Activated CD4-positive, alpha-beta T cell treated with anti-CD3 and anti-CD28 coated beads, Interleukin-2, amount 50 U/mL, for 16 hours (primary cell): Measurements from ENCODE around the gene RAB7B.

Experiments
- DNase-seq: peaks from one replicate; pipeline ENCODE4 v3.0.0-alpha.2; 2020

The RAB7B gene

DNA sequence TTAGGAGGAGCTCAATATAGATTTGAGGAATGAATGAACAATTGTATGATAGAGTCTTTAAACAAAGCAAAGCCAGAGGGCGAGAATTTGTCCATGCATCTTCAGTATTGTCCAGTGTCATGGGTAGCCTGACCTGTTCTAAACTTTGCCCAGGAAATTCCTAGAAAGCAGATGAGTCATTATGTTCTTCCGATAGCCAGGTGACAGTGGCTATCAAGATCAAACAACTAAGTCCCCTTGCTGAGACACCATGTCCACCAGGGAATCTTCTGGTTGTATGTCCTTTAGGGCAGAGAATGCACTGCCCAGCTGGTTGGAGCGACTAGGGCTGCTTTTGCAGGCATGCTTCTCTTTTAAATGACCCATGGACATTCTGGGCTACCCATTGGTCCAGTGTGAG is 58.1 kb downstream of the RAB7B start:
- DNase-seq = no peak

DNA sequence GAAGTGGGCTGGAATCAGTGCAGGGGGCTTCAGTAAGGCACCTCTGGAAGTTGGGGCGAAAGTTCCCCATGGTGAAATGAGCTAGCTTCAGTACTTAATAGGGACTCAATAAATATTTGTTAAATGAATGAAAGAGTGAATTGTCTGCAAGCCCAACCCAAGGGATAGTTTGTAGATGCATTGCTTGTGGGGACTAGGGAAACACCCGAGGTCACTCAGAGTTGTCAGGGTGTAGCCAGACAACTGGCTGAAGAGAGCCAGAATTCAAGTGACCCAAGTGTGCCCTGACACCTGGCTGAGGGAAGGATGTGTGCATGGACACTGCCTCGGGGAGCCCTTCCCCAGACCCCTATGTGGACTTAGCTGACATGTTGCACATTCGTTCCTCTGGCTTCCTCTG is 58.7 kb downstream of the RAB7B start:
- no peak for DNase-seq

DNA sequence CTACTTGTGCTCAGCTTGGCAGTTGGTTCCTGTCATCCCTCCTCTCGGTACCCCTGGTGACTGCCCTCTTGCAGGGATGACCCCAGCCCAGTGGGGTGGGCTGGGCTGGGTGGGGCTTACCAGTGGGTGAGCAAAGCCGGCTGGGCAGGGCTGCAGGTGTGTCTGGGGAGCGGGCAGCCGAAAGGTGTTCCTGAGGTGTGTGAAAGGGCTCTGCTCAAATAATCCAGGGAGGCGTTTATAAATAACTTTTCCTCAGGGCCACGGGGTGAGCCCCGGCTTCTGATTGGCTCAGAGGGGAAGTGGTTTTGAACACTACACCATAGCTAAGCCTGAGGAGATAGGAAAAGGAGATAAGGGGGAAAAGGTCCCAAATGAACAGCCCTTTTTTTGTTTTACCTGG is 60.0 kb downstream of the RAB7B start, which contains the start of gene SLC26A9:
Gene SLC26A9, minus strand, starts transcription at position 212 of the 400 bp plus-strand sequence. CDS start 7,636 bp downstream, outside the sequence.
- DNase-seq = no peak

DNA sequence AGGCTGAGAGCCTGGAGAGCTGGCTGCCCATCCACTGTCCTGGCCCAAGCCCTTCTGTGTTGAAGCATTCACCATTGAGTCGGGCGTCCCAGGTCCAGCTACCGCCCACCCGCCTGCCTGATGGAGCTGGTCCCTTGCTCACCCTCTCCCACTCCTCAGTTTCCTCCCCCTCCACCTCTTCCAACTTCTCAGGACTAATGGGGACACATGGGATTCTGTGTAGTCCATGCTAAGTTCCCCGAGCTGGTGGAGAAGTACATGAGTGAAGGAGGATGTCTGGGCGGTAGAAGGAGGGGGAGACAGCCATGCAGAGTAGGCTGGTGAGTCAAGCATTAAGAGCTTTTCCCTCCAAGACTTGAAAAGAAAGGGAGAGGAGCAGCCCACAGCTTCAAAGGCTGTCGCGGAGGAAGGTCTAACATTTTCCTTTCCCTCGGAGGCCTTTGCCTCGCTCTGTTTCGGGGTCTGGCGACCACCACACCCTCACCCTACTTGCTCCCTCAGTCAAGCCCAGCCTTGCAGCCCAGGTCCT is 60.5 kb downstream of the RAB7B start:
- DNase-seq = no peak

DNA sequence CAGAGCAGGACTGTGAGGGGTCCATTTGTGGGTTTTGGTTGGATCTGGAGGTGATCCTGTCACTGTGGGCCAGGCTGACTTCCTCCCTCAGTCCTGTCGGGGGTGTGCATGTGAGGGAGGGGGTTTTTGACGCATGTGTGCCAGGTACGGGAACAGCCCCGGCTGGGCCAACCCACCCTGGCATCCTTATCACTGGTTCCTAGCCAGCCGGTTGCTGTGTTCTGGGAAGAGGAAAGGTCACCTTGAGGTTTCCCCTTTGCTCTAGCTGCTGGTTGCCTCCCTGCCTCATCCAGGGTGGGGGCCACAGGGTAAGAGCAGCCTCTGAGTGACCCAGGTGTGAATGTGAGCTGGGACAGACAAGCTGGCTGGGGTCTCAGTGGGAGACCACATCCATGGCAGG is 62.5 kb downstream of the RAB7B start:
- no peak for DNase-seq

DNA sequence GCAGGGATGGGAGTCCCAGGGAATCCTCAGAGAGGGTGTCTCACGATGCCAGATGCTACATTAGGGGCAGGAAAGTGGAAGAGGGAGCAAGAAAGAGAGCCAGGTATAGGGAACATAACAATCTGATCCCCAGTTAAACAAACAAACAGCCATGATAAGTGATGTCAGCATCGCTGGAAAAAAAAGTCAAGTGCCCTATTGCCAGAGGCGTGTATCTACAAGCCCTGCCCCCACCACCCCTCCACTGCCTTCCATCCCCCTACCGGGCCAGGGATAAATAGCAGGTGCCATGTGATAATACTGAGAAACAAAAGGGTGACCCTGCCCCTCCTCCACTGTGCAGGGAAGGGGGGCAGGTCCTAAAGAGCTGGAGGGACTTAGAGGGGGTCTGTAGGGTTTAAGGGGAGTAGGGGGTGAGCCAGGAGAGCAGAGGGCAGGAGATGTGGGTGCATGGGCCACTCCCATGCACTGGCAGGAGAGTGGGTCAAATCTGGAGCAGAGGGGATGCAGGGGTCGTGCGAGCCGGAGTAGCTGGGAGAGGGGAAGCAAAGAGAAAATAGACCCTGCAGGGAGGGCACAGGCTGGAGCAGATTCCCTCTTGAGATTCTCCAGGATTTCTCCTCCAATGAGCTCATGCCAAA is 63.4 kb downstream of the RAB7B start:
- DNase-seq = peak; percentile 20

DNA sequence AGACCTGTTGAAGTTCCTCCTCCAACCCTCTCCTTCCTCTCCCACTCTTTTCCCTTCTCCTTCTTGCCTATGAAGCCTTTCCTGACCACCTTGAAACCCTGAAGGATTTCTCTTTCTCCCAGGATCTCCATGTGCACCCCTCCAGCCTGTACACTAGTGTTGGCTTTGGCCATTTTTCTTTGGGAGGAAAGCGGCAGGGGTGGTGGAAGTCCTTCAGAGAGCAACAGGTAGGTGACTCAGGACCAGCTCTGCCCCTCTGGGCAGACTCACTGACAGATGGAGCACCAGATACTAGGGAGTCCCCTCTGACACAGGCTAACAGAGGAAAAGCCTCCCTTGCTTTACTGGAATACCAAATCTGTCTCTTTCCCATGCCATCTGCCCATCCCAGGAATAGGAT is 64.5 kb downstream of the RAB7B start:
- no peak for DNase-seq

DNA sequence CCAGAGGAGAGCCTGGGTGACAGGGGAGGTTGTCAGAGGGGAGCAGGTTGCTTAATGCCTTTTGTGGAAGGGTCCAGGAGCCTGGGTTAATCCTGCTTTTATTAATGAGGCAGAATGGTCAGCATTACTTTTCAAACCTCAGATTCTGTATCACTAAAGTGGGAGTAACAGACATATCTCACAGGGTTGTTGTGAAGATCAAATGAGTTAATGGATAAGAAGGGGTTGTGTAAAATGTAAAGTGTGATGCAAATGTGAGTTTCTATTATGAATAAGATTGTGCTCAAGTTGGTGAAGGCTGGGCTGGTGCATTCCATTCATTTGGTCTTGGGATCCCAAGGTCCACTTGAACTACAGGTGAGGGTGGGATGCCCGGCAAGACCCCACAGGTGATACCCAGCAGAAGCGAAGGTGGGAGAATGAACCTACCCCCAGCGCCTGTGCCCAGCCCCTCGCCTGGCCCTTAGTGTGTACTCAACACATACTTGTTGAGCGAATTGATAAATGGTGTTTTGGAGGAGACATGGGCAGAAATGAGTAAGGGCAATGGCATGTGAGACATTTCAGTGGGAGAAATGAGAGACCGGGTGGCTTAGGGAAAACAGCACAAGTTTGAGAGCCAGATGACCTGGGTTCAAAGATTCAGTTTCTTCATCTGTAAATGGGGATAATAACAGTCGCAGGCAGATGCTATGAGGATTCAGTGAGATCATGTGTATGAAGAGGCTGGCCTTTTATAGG is 66.2 kb downstream of the RAB7B start:
- DNase-seq = no peak

DNA sequence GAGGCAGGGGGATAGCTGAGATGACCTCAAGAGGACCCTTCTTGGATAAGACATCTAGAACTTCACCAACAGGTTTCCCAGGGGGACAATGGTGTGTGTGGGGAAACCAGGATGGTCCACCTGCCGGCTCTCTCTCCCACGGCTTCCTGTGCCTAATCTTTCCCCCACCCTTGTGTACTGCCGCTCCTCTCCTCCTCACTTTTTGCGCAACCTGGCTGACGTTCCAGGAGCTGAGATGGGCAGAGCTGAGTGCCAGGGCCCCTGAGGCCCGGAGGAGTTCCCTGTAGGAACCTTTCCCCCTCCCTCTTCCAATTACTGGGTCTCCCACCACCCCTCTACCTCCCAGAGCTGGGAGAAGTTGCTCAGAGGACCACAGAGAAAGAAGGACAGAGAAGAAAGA is 66.9 kb downstream of the RAB7B start:
- DNase-seq = no peak

DNA sequence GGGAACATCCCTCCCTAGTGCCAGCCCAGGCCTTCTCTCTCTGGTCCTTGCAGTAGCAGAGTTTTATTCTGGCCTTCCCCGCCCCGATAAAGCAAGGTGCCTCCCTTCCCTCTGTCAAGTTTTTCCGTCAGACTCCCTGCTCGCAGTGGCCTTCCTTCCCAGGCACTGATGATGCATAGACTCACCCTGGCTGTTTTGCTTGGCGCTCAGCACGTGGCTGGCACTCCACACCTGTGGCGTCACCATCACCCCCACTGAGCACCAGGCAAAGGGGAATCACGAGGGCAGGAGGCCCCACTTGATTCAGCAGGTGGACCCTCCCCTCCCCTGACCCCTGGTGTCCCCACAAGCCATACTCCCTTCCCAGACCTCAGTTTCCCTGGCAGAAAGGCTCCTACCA is 67.3 kb downstream of the RAB7B start:
- no peak for DNase-seq

DNA sequence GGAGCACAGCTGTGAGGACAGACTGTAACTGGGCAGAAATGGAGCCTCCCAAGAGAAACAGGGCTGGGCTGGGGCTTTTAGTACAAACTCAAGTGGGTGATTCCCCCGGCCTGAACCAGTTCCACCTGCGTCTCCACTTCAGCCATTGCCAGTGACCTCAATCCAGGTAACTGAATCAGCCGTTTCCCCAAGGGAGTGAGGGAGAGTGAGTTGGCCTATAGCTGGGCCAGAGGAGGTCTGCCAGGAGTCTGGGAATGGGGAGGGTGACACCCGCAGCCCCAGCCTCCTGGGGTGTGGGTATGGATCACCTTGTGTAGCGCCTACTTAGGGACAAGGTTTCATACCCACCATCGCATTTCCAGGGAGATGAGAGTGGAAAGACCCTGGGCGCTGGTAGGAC is 68.4 kb downstream of the RAB7B start:
- DNase-seq = no peak

DNA sequence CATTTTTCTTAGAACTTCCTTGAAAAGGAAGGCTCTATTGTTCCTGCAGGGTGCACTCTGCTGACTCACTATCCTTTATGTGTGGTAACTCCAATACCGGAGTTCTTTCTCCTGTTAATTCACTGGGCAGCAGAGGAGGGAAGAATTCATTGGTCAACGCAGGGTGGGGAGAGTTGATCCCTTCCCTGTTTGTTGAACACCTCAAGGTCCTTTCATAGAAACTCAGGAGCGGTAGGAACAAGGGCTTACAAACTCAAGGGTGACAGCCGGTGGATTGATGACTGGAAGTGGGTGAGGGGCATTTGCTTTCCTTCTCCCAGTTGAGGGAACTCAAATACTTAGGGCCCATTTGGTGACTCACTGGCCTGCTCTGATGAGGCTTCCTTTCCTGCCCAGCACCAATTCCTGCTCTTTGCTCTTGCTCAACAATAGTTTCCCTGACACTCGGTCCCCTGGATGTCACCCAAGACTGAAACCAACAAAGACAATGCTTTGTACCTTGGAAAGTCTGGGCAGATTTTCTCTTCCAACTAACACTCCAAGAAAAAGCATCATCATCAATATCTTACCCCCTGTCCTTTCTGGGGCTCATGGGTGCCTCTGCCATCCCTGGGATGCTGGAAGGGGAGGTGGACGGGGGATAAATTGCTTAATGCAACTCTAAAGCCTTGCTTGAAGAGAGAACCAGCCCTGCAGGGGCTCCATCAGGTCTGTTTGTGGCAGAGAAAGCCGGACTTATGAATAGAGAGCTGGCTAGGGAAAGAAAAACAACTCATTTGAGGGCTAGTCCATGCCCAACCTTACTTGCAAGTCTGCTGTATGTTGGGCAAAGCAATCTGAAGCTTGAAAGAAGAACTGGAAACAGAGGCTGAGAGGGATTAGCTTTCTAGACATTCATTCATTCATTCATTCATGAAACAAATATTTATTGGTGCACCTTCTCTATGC is 69.2 kb downstream of the RAB7B start:
- DNase-seq = no peak

DNA sequence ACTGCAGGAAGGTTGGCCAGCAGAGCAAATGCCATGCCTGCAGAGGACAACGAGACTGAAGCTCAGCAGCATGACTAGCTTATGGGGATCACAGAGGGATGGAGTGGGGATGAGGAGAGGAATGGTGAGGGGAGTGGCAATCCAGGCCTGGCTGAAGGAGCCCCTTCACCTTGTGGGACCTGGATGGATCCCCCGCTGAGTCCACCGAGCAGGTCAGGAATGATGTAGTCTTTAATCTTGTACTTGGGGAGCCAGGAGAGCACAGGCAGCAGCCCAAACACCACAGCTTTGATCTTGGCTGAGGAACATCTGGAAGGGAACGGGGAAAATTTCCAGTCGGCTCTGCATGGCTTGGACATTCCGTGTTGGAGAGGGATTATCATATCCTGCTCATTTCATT is 70.4 kb downstream of the RAB7B start:
- no peak for DNase-seq

DNA sequence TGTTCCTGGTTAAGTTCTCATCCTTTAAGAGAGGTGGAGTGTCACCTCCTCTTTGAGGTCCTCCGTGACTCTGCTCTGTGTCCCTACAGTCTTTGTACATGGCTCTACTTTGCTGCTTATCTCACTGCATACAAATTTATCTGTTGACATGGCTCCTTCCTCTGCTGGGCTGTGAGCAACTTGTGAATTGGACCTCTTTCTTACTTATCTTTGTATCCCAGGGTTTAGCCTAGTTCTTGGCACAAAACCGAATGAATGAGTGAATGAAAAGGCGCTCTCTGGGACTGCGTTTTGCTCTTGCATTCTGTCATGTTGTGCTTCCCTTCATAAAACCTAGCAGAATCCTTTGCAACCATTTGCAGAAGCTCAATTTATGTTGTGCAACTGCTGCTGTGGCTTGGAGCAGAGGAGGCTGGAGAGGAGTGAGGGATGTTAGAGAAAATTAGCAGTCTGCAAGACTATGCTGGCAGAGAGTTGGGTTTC is 72.4 kb downstream of the RAB7B start:
- no peak for DNase-seq

DNA sequence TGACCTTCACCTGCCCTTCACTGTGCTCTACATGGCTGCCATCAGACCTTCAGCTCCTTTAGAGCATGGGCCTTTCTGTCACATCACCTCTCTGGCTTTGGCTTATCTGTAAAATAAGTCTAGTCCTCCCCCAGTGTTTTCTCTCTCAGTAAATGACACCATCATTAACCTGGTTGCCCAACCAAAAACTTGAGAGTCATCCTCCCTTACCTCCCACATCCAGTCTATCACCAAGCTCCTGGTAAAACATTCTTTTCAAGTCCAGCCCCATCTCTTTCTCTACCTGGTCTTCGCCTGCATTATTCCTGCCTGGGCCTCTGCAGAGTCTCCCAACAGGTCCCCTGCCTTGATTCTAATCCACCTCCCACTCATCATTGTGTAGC is 73.0 kb downstream of the RAB7B start:
- no peak for DNase-seq

DNA sequence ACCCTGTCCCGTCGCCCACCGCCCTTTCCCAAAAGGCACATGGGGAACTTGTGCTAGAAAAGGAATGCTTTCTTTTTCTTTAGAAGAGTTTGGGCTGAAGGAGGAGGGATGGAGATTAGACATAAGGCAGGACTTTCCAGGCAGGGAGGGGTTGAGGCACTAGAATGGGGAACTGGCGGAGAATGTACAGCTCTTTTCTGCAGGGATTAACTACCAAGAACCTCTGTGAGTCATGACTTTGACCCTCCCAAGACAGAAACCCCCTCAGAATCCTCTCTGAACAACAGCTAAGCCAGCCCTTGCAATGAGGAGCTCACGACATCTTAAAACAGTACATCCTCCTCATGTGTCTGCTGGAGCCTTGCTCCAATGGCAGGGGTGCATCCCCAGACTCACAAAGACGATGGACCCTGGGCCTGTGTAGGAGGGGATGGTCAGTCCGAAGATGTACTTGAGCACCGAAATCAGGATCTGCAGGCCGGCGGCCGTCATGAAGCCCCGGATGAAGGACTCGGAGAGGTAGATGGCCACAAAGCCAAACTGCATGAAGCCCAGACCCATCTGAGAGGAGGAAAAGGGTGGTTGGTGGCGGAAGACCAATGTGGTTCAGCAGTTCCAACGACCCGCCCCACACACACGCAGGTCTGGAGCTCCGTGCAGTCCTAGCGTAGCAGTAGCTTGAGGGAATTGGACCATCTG is 73.5 kb downstream of the RAB7B start:
- no peak for DNase-seq

DNA sequence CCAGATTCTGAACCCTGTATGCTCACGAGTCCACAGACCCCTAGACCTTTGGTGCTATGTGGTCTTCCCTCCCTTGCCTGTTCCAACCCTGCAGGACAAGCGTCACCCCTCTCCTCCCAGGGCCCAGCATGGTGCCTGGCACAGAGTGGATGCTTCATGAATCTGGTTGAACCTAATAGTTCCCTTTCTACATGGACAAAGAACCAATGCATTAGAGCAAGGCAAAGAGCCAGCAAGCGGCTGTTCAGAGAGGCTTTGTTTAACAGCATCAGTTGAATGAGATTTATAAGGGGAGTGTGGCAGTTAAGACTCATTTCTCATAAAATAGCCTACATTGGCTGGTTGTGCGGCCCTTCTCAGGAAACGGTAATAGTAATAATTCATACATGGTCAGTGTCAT is 74.9 kb downstream of the RAB7B start:
- no peak for DNase-seq

DNA sequence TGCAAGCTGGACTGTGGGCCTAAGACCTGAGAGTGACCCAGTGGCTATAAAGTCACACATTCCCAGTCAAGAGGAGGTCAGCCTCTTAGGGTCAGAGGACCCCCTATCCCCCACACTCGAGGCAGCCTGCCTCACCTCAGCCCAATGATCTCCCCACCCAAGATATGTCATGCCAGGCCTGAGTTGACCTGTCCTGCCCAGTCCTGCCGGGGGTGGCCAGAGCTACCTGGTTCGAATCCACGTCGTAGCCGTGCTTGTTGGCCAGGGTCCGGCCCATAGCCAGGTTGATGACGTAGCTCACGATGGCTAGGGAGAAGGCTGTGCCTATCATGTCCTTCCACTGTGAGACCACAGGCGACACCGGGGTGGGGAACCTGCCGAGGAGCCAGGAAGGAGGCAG is 75.5 kb downstream of the RAB7B start:
- no peak for DNase-seq

DNA sequence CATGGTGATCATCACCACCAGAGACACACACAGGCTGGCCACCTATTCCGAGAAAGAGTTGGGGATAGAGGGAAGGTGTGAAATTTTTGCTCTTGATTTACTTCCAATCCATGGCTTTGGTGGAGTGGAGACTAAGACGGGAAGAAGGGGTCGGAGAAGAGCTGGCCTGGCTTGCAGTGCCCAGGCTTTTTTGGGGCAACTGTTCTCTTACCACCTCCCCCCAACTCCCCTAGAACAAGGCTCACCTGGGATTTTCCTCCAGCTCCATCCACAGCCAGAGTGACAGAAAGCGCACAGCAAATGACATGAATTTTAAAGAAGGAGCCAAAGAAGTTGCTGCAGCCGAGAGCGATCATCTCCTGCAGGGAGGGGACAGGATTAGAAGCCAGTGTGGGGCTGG is 75.9 kb downstream of the RAB7B start:
- DNase-seq = no peak
